GM19328 (cell line): ENCODE measurements around the gene MOXD1.

Experiments
- ATAC-seq: cut with Tn5 transposase; IDR thresholded peaks from one replicate; pipeline ENCODE4 v1.9.1; 2021; ENCODE audit warnings: mild to moderate bottlenecking, moderate library complexity; ENCODE audit not compliant: unreplicated experiment

The MOXD1 gene

DNA sequence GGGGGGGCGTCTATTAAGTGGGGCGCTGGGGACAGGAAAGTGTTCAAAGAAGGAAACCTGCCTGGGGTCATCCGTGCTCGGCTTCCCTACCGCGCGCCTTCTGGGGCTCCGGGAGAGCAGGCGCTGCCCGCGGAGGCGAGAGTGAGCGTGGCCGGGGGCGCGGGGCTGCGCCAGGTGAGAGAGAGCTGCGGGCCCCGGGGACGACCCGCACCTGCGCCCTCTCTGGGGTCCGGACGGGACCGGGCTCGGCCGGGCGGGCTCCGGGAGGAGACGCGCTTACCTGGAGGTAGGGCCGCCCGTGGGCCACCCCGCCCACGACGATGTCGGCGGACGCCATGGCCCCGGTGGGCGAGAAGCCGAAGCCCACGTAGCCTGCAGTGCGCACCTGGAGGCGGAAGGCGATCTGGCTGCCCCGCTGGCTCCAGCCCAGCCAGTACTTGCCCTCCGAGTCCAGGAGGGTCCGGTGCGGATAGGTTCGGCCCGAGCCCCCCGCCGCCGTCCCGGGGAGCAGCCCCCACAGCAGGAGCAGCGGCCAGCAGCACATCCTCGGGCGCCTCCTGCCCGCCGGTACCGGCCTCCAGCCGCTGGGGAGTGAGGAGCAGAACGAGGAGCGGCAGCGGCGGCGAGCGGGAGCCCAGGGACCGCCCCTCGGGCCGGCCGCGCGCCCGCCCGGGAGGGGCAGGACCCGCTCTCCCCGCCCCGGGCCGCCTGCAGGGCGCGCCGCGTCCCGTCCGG lies at the start of gene MOXD1:
MOXD1 (minus strand) TSS at position 593 of the 735 bp plus-strand sequence; CDS start at position 544, 49 bp downstream.
- peak; percentile 59 for ATAC-seq

GRCh38 chr6:132446855-132447241 lies 45.6 kb upstream of the MOXD1 start:
- no peak for ATAC-seq

GRCh38 chr6:132446141-132446854 lies 45.0 kb upstream of the MOXD1 start:
- no peak for ATAC-seq

DNA sequence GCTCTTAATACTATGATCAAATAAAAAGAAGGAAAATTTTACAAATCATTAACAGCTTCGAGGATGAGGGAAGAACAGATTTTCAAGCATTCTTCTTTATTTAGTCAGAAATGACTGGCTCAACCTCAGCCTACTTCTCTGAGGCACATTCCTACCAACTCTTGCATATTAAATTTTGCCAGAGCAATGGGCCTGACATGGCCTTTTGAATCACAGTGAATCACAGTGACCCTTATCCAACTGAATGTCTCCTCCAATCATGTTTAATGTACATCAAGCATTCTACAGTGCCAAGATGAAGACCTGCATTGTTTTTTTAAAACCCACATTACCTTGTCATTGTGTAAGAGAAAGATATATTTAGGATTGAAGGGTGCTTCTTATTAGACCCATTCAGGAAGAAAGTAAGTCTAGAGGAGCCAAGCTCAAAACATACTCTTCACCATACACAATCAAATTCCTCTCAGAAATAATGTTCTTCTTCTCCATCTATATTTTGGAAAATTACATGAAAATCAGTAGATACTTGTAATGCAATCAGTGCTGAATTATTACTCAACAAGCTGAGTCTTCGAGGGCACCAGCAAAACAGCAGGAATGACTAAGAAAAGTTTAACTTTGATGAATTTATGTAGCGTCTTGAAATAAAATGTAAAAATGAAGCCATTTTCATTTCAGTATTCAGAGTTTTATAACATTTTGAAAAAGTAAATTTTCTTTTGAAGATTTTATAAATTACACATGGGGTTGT lies 44.1 kb upstream of the MOXD1 start:
- ATAC-seq: no peak

- no peak for ATAC-seq
These were observed 41.9 kb upstream of the MOXD1 start for GRCh38 chr6:132443206-132443605.

DNA sequence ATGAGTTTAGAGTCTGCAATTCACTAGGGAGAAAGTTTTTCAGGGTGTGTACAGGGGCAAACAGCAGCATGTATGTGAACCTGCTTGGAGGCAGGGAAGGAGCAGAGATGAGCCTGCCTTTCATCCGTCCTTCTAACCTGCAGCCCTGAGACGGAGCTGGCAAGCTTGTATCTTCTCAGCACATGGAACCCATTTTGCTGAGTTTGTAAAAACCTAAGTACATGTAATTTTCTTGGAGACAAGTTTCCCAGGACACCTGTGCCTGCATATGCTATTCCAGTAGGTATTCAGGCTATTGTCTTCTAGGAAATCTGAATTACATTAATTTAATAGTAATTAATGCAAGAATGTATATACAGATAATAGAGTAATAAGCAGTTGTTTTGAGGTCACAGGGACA lies 28.8 kb upstream of the MOXD1 start:
- no peak for ATAC-seq

DNA sequence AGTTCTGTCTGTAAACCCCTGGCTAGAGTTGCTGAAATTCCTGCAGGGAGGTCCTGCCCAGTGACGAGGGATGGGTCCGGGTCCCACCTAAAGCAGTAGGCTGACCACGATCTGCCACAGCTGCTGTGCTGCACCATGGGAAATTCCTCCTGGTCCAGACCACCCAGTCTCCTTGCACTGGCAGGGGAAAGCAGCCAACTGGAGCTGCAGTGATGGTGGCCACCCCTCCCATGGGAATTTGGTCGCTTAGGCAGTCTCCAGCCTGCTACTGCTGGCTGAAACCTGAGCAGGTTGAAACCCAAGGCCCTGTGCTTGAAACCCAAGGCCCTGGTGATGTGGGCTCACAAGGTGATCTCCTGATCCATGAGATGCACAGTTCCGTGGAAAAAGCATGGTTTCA lies 23.9 kb upstream of the MOXD1 start:
- ATAC-seq: no peak

GRCh38 chr6:132423839-132424238 lies 22.6 kb upstream of the MOXD1 start:
- ATAC-seq: no peak

GRCh38 chr6:132418235-132418965 lies 17.1 kb upstream of the MOXD1 start:
- no peak for ATAC-seq

DNA sequence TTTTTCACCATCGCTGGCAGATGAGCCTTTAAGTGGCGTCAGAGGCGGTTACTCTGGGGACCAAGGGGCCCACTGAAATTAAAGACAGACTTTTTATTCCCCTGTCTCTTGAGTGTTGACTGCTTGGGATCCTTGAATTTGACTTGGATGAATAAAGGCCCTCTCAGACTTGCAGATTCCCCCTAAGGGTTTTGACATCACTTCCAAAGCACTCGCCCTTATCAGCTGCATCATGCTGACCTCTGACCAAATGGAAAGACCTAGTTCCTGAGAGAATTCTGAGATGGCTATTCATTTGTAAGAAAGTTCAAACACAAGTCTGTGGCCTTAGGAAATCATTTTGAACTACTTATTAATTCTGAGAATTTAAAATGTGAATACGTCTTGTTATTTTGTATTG lies 13.5 kb upstream of the MOXD1 start:
- ATAC-seq: no peak

GRCh38 chr6:132414322-132414721 lies 13.0 kb upstream of the MOXD1 start:
- no peak for ATAC-seq

DNA sequence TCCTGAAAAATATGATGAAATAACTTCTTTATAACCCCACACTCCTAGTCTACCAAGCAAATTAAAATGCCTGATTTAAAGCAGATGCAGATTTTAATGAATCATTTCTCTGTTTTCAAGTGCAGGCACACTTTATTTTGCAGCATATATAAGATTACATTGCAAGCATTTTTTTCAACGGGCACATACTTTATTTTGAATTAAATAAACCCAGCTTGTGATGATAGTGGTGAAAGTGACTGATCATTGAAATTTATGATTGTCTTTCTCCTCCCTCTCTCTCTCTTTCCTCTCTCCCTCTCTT lies 12.2 kb upstream of the MOXD1 start:
- ATAC-seq: no peak

DNA sequence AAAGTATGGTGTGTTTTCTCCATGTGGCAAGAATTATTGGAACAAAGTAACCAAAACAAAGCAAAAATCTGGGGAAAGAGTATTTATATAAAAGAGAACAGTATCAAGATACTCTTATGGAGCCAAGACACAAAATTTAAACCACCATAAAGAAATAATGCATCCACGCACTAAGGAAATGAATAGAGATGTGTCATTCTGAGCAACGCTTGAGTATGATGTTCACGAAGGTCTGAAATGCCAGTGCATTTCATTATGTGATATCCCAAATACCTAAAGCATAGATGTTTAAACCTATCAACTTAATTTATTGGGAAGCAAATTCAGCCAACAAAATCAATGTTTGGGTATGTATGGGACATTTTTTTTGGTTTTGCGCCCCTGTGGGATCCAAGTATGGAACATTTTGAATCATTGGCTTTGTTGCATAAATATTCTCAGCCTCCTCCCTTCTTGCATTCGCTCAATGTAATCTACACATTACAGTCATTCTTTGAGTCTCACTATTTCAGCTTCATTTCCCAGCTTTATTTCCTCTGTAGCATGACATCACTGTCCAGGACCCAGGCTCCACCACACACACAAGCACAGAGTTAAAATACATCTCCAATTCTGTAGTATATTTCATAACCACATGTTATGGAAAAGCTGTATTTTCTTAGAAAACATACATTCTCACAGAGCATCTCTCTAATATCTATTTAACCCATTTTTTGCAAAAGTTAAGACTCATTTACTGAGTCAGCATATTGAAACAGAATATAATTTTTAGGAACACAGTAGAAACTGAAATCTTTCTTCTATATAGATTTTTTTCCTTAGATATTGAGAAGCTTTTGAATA lies 11.6 kb upstream of the MOXD1 start:
- ATAC-seq: no peak

DNA sequence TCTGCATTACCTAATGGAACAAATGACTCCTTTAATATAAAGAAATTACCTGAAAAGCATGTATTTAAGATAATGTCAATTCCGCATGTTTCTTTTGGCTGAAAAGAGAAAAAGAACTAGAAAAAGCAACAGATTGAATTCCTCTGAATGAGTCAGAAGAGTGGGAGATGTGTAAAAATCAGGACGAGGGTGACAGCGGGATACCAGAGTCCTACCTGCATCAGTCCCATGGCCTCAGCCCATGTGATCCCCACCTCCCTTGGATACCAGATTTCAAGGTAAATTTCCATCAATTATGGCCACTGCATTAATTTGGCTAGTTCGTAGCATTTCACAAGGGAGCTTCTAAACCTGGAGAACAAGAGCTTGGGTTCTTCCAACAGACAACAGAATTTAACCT lies 10.0 kb upstream of the MOXD1 start:
- no peak for ATAC-seq

GRCh38 chr6:132410830-132411229 lies 9.6 kb upstream of the MOXD1 start:
- ATAC-seq: no peak

DNA sequence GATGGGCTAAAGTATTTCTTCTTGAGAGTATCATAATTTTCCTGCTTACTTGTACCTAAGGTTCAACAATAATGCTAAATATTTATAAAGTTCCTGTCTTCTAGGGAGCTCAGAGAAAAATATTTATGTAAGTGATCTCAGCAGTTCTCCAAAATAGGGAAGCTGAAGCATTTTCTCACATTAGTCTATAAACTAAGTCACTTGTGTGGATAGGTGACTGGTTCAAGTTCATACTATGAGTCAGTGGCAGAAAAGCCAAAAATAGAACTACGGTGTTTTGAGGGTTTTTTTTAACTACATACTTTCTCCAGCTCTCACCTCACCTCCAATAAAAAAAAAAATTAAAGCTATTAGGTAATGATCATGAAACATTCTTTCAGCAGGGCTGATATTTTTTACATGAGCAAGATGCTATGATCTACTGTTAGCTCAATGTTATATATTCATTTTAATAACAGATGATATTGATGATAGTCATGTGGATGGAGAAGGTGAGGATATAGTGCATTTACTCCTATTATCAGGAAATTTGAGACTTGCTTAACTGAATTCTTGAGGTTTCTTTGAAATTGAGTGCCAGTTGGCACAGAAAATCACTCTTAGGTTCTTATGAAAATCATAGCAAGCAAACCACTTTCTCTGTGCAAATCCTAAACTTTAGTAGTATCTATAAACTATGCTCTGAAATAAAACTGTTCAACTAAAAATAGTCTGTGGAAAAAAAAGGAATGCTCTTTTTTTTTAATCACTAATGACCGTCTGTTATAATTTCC lies 4.1 kb upstream of the MOXD1 start:
- ATAC-seq: no peak

DNA sequence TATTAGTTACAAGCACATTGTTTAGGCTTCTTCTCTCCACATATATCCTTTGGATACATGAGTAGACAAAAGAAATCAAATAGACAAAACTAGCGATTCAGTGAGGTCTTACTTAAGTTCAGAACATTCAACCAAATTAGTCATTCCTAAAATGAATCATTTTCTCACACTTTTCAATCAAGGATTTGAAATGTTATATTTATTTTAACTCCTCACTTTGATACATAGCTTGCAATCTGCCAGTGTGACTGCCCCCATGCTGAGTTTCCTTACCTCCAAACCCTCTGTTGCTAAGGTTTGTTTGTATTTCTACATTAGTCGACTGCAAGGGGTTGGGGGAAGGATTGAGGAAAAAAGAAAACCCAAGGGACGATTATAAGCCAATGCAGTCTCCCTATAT lies 3.5 kb upstream of the MOXD1 start:
- ATAC-seq: no peak

DNA sequence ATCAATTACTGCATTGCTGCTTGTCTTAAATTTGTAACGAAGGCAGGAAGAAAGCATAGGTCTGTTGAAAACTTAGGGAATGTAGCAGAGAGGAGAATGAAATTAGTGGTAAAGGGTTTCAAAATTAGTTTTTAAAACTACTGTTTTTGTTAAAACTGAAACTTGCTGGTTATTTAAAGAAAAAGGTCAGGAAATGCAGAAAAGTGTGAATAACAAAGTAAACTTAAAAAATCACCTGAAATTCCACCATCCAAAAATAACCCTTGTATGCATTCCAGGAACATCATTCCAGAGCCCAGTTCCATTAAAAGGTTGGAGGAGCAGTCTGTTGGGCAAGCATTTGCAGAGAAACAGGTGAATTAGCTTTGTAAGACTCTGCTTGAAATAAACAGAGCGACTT lies 3.1 kb upstream of the MOXD1 start:
- ATAC-seq: no peak

GRCh38 chr6:132401618-132402285 lies 477 bp upstream of the MOXD1 start:
- no peak for ATAC-seq
